ENCODE data around the gene MCTP1.

The MCTP1 gene

GRCh38 chr5:94944160-94944559 is 340.7 kb downstream of the MCTP1 start:
- DNase-seq (ENCODE audit: low spot score), result no peak

DNA sequence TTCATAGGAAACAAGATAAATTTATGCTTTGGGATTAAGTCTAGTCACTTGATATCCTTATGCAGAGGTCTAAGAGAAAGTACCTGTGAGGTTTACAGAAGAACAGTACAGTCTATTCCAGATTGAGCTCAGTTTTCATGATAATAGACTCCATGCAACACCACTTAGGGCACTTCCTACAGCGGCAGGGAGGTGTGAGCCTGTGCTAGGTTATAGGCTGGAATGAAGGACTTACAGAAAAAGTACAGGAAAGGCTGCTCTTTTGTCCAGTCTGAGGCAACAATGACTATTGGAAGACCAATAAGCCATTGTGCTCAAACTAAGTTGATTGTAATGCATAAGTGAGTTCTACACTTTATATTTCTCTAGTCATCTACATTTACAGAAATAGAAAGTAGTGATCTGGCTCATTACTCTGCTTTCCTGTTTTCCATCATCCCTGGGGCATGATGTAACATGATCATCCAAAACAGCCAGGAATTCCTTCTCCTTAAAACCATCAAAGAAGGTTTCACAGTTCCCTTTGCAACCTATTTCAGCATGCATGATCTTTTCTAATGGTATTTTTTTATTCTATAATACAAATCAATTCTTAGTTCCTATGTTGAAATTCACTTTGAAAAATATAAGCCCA is 343.7 kb downstream of the MCTP1 start:
- DNase-seq (ENCODE audit: low spot score), result no peak

- no peak for DNase-seq (ENCODE audit: low spot score)
Observed at GRCh38 chr5:94932259-94932658, 352.6 kb downstream of the MCTP1 start.

DNA sequence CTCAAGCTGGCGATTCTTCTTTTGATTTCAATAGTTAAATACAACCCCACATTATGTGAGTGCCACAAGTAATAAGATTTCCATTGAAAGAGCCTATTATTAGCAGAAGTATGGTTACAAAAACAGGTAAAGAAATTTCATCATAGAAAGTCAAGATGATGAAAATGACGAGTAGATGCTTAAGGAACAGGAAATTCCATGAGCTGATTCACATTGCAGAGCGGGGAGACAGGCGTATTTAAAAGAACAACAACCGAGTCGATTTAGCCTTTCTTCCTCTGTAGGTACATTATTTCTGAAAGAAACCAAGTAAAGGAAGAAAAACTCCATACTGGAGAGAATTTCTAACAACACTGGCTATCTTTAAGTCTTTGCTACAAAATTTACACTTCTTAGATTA is 356.0 kb downstream of the MCTP1 start:
- no peak for DNase-seq (ENCODE audit: low spot score)

DNA sequence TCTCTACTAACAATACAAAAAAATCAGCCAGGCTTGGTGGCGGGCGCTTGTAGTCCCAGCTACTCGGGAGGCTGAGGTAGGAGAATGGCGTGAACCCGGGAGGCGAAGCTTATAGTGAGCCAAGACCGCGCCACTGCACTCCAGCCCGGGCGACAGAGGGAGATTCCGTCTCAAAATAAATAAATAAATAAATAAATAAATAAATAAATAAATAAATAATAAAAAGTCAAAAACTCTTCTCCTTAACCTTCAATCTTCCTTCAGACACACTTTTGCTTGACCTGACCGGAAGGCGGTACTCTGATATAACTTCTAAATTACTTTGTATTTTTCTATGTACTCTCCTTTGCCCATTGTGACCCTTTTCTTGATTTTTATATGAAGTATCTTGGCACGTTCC is 364.3 kb downstream of the MCTP1 start:
- DNase-seq (ENCODE audit: low spot score), result no peak

DNA sequence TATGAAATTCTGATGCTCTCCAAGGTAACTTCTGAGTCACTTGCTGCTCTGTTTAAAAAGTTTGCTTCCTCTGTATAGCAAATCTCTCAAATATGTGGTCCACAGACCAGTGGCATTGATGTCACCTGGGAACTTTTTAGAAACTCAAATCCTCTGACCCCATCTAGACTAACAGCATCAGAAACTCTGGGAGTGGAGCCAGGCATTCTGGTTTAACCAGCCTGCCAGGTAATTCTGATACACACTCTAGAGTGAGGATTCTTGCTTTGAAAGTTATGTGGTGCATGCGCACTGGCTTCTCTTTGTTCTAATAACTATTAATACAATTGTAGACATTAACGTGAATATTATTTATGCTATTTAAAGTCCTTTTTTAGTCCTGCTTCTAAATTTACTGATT is 368.3 kb downstream of the MCTP1 start:
- DNase-seq (ENCODE audit: low spot score), result no peak

DNA sequence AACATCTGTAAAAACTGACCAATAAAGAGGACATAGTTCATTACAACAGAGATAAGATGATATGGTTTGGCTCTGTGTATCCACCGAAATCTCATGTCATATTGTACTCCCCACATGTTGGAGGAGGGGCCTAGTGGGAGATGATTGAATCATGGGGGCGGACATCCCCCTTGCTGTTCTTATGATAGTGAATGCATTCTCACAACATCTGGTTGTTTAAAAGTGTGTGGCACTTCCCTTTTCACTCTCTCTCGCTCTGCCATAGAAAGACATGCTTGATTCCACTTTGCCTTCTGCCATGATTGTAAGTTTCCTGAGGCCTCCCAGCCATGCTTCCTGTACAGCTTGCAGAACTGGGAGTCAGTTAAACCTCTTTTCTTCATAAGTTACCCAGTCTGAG is 373.6 kb downstream of the MCTP1 start:
- DNase-seq (ENCODE audit: low spot score), result no peak

DNA sequence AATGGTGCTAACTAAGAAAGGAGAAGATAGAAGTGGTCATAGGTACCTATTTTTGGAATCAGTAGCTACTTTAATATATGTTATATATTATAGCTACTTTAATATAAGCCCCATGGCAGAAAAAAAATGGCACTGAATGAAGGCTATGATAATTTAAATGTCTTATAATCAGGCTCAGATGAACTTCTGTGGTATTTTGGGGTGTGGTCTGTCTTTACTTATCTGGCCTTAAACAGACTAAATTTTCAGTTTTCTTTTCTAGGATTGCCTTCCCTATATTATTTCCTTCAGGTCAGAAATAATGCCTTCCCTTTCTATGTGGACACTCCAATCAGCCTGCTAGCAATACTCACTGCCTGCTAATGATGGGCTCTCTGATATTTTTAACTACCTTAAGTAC is 374.2 kb downstream of the MCTP1 start:
- no peak for DNase-seq (ENCODE audit: low spot score)

DNA sequence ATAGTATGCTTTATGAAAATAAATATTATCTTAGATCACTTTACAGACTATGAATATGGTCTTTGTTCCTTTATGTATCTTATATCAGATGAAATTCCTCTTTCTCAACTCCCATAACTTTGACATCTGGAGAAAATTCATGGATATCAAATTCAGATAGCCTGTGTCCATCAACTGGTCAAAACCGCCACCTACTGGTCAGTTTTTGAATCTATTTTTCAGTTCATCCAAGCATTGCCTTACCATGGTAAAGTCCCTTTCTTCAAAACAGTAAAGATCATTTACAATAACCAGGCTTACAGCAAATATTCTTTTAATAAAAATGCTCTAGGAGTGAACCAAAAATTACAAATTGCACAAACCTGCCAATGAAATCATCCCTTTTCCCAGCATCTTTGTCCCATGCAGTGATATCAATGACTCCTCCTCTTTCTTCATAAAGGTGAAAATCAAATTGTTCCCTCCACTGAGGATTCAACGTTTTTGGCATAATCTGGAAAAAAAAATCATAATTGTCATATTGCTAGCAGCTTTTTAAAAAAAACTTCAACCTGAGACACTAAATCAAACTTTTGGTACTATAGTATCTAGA is 375.9 kb downstream of the MCTP1 start:
- no peak for DNase-seq (ENCODE audit: low spot score)

DNA sequence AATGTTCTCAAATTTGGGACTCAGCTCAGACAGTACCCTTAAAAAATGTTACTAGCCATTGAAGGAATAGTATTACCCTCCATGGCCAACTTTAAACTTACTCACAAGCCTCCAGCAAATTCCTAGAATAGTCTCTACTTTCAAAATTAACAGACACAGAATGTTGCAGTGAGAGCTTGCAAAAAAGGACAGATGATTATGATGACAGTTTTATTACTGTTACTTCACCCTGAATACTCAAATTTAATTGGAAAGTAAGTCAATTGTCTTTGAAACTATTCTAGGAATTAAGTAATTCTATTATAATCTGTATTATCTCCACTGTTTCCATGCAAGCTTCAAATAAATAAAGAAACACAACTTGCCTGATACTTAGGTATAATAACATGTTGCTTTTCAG is 378.1 kb downstream of the MCTP1 start:
- no peak for DNase-seq (ENCODE audit: low spot score)

- DNase-seq (ENCODE audit: low spot score), result no peak
Observed at GRCh38 chr5:94903726-94904125, 381.2 kb downstream of the MCTP1 start.

DNA sequence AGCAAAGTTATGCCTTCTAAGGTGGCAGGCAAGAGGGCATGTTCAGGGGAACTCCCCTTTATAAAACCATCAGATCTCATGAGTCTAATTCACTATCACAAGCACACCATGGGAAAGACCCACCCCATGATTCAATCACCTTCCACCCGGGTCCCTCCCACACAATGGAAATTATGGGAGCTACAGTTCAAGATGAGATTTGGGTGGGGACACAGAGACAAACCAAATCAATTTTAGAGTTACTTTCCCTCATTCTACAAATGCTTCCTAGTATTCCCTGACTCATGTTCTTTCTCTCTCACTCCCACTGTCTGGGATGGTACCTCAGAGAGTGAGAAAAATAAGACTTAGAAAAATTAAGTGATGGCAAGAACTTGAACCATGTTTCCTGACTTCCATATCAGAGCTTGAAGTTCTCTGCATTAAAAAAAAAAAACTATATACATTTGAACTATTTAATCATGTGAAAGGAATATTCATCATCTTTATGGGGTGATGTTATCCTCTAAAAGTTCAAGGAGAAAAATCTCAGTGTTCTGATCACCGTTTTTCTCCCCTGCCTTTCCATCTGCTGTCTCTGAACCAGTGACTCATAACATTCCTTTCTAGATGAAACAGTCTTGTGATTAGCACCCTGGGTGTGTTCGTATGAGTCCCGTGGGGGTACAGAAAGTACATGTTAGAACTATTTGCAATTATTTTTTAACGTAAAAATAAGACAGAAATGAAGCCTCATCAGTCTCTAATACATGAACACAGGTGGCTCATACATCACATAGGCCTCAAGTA is 383.5 kb downstream of the MCTP1 start:
- no peak for DNase-seq (ENCODE audit: low spot score)

GRCh38 chr5:94900006-94900505 is 384.8 kb downstream of the MCTP1 start:
- no peak for DNase-seq (ENCODE audit: low spot score)

DNA sequence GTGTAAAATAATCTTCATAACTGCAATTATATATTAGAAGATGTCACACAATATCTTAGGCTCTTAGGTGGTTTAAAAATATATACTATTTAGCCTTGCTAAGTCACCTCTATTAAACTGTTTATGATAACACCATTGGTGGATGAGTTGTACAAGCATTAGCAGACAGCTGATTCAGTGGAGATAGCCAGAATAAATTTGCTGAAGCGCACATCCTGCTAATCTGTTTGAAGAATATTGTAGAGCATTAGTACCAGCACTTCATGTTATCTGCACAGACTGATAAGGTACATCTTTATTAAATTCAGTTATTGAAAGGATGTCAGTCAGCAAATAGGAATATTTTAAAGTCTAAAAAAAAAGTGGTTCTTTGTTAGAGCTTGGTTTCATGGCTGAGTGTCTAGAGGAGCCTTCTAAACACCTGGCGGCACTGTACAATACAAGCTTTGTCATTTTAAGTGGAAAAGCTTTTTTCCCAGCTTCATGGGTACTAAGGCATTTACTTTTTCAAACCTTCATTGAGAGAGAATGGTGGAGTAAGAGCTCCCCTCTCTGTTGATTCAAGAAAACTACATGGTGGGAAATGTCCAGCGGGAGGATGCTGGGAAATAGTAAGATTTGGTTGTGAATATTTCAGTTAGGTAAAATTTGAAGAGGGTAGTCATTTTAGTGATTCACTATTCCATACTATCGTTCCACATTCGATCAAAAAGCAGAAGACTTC is 391.3 kb downstream of the MCTP1 start:
- DNase-seq (ENCODE audit: low spot score), result no peak

GRCh38 chr5:94891972-94892371 is 392.9 kb downstream of the MCTP1 start:
- no peak for DNase-seq (ENCODE audit: low spot score)

- no peak for DNase-seq (ENCODE audit: low spot score)
Observed at GRCh38 chr5:94891565-94891964, 393.3 kb downstream of the MCTP1 start.

DNA sequence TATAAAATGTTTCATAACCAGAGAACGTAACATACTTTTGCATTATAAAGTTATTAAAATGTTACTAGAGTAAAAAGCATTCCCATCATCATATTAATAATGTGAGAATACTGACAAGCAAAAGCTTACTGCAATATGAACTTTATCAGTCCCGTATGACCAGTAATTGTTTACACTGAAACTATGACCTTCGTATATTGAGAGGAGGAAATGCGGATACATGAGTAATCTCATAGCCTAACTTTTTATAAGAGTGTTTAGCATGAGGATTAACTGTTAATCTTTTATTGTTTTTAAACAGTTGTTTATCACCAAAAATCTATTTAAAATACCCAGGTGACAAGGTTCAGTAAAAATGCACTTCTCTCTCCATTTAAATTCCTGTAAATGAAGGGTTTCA is 394.0 kb downstream of the MCTP1 start:
- no peak for DNase-seq (ENCODE audit: low spot score)

DNA sequence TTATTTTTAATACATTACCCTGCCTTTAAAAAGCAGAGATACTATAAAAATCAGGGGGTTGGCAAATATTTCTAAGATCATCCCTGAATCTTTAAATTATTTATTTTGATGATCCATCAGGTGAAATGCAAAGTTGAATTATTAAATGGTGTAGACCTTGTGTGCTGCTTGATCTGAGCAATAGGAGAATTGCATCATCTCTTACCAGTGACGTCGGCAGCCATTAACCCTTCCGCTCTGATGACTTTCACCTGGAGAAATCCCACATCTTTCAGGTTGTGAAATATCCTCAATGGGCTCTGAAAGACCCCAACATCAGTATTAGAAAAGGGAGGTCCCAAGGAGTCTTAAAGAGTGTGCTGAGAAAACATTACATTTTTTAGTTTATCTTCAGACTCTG is 396.2 kb downstream of the MCTP1 start:
- DNase-seq (ENCODE audit: low spot score), result no peak

- DNase-seq (ENCODE audit: low spot score), result no peak
Observed at GRCh38 chr5:94885931-94886330, 399.0 kb downstream of the MCTP1 start.

GRCh38 chr5:94884311-94884710 is 400.6 kb downstream of the MCTP1 start:
- DNase-seq (ENCODE audit: low spot score), result no peak

- no peak for DNase-seq (ENCODE audit: low spot score)
Observed at GRCh38 chr5:94872526-94872925, 412.4 kb downstream of the MCTP1 start.

GRCh38 chr5:94870511-94871183 is 414.2 kb downstream of the MCTP1 start:
- no peak for DNase-seq (ENCODE audit: low spot score)
